ENCODE measurements around the gene OR4D2. TPM values are rescaled to one million over a fixed set of nuclear protein-coding genes. Genes with fewer than 3 reads are reported as not detected.

The OR4D2 gene
- total RNA-seq, 2 donors from 2014 or later: not detected

- H3K36me3 ChIP-seq: no peaks in the 10 kb centered on the region
- DNase-seq (ENCODE audit: low spot score) (no peak), ATAC-seq (ENCODE audit: insufficient number of reproducible peaks, low FRiP score, low read depth) (no peak)
- no peak overlapping the region for H3K4me3 ChIP-seq
- H3K27ac ChIP-seq: no peak overlapping the region
- H3K27me3 ChIP-seq (replicated peaks; ENCODE audit: insufficient read depth): no peaks in the 10 kb centered on the region
- no peaks in the 10 kb centered on the region for H3K9me3 ChIP-seq
- TF ChIP-seq, protein P1, sequence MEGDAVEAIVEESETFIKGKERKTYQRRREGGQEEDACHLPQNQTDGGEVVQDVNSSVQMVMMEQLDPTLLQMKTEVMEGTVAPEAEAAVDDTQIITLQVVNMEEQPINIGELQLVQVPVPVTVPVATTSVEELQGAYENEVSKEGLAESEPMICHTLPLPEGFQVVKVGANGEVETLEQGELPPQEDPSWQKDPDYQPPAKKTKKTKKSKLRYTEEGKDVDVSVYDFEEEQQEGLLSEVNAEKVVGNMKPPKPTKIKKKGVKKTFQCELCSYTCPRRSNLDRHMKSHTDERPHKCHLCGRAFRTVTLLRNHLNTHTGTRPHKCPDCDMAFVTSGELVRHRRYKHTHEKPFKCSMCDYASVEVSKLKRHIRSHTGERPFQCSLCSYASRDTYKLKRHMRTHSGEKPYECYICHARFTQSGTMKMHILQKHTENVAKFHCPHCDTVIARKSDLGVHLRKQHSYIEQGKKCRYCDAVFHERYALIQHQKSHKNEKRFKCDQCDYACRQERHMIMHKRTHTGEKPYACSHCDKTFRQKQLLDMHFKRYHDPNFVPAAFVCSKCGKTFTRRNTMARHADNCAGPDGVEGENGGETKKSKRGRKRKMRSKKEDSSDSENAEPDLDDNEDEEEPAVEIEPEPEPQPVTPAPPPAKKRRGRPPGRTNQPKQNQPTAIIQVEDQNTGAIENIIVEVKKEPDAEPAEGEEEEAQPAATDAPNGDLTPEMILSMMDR (IDR thresholded peaks at IDR 0.05): no peak
- no peaks in the 10 kb centered on the region for H3K4me1 ChIP-seq (ENCODE audit: control insufficient read depth in 1 of 2, low read depth in 2 of 2)
Observed at GRCh38 chr17:58189436-58190146, 22.8 kb downstream of the OR4D2 start.

DNA sequence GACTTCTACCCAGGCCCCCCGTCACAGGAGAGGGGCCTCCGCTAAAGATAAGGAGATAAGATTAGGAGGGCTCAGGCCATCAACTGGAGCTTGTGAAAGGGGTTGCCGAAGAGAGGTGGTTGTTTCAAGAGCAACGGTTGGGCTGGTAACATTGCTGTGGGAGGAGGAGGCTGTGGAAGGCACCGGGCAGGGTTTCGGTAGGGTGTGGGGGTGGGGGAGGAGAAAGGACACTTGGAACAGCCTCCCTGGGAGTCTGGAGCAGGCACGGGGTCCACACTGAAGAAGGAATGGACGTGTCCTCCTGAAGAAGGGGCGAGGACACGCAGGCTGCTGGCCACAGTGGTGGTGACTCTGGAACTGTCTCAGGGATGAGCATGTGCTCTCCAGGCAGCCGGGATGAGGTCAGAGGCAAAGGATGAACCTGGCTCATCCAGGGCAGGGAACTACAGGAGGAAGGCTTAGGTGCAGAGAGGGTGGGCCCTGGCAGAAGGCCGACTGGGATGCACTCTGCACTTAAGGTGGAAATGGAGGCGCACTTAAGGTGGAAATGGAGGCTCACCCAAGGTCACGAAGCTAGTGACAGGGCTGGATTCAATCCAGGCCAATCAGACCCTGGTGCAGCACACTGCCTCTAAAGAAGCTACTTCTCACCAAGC is 24.6 kb downstream of the OR4D2 start:
- Histone ChIP-seq H3K4me3 (no peak overlapping the region), H3K27ac (no peak overlapping the region), H3K9me3 (no peaks in the 10 kb centered on the region), H3K4me1 (ENCODE audit: control insufficient read depth in 1 of 2, low read depth in 2 of 2) (no peaks in the 10 kb centered on the region), H3K36me3 (no peaks in the 10 kb centered on the region), H3K27me3 (replicated peaks; ENCODE audit: insufficient read depth) (no peaks in the 10 kb centered on the region)
- TF ChIP-seq, protein P1 (IDR thresholded peaks at IDR 0.05): no peak
- ATAC-seq (ENCODE audit: insufficient number of reproducible peaks, low FRiP score, low read depth) (no peak), DNase-seq (ENCODE audit: low spot score) (no peak)

DNA sequence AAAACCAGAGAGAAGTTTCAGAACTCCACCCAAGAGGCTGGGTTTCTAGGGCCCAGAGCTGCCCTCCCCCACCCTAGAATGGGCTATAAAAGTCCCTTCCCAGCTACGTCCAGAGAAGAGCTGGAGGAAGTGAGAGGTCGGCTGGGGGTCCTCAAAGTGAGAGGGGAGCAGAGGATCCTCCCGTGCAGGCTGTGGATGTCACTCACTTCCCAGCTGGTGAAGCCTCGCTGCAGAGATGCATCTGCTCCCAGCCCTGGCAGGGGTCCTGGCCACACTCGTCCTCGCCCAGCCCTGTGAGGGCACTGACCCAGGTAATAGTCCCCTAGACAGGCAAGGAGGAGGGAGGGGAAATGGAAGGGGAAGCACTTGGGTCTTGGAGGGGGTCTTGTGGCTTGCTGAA is 25.8 kb downstream of the OR4D2 start, which contains the start of gene EPX:
TSS of gene EPX (plus strand) at position 115 of the 400 bp plus-strand sequence. CDS start at position 236, 121 bp downstream.
- TF ChIP-seq, protein P1 (IDR thresholded peaks at IDR 0.05): no peak
- H3K27me3 ChIP-seq (replicated peaks; ENCODE audit: insufficient read depth): no peaks in the 10 kb centered on the region
- H3K4me3 ChIP-seq: no peak within 1 kb of the TSS
- H3K9me3 ChIP-seq: no peaks in the 10 kb centered on the region
- H3K27ac ChIP-seq: no peak within 1 kb of the TSS
- no peaks in the 10 kb centered on the region for H3K36me3 ChIP-seq
- H3K4me1 ChIP-seq (ENCODE audit: control insufficient read depth in 1 of 2, low read depth in 2 of 2): no peaks in the 10 kb centered on the region
- no peak for DNase-seq (ENCODE audit: low spot score)
- no peak for ATAC-seq (ENCODE audit: insufficient number of reproducible peaks, low FRiP score, low read depth)

DNA sequence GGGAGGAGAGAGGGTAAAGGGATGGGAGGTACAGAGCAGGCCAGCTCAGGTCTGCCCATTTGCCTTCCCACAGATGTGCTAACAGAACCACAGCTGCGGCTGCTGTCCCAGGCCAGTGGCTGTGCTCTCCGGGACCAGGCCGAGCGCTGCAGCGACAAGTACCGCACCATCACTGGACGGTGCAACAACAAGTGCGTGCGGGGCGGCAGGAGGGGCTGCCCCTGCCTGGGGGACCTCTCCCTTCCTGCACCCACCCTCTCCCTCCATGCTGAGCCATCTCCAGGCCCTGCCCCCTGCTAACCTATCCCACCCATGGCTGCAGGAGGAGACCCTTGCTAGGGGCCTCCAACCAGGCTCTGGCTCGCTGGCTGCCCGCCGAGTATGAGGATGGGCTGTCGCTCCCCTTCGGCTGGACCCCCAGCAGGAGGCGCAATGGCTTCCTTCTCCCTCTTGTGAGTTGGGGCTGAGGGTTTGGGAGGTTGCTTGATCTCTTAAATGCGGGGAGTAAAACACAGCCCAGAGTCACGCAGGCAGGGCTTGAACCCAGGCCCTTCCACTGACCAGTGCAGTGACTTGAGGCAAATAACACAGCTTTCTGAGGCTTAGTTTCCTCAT is 27.0 kb downstream of the OR4D2 start:
- no peak overlapping the region for H3K27ac ChIP-seq
- H3K4me1 ChIP-seq (ENCODE audit: control insufficient read depth in 1 of 2, low read depth in 2 of 2): no peaks in the 10 kb centered on the region
- no peak overlapping the region for H3K4me3 ChIP-seq
- H3K36me3 ChIP-seq: no peaks in the 10 kb centered on the region
- no peaks in the 10 kb centered on the region for H3K27me3 ChIP-seq (replicated peaks; ENCODE audit: insufficient read depth)
- DNase-seq (ENCODE audit: low spot score) (no peak), ATAC-seq (ENCODE audit: insufficient number of reproducible peaks, low FRiP score, low read depth) (no peak)
- TF ChIP-seq, protein P1 (IDR thresholded peaks at IDR 0.05): no peak
- H3K9me3 ChIP-seq: no peaks in the 10 kb centered on the region

DNA sequence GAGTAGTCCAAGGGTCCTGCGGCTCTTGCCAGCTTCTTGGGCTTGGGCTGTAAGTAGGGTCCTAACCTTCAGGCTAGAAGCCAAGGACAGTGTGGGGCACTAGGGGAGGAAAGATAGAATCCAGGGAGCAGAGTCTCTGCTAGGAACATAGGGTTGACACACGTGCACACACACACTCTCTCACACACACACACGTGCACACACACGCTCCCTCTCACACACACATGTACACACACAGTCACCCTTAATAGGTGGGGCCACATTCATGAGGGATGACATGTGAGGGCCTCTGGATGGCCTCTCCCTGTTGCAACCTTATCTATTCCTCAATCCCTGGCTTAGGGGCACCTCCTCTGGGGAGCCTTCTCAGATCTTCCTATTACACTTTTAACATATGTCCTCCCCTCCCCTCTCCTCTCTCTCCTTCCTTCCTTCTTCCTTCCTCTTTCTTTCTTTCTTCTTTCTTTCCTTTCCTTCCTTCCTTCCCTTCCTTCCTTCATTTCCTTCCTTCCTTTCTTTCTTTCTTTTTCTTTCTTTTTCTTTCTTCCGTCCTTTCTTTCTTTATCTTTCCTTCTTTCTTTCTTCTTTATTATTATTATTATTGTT is 28.8 kb downstream of the OR4D2 start:
- Histone ChIP-seq H3K27me3 (replicated peaks; ENCODE audit: insufficient read depth) (no peaks in the 10 kb centered on the region), H3K27ac (no peak overlapping the region), H3K36me3 (no peaks in the 10 kb centered on the region), H3K4me1 (ENCODE audit: control insufficient read depth in 1 of 2, low read depth in 2 of 2) (no peaks in the 10 kb centered on the region), H3K9me3 (no peaks in the 10 kb centered on the region), H3K4me3 (no peak overlapping the region)
- DNase-seq (ENCODE audit: low spot score) (no peak), ATAC-seq (ENCODE audit: insufficient number of reproducible peaks, low FRiP score, low read depth) (no peak)
- TF ChIP-seq, protein P1 (IDR thresholded peaks at IDR 0.05): no peak
